HG02759 (cell line): Measurements from ENCODE around the gene MERTK.

ENCODE experiments used
- ATAC-seq: cut with Tn5 transposase; IDR thresholded peaks from one replicate; pipeline ENCODE4 v1.9.1; 2021; ENCODE audit warnings: mild to moderate bottlenecking, moderate library complexity; ENCODE audit not compliant: unreplicated experiment

The MERTK gene

GRCh38 chr2:112005406-112006075 lies 107.1 kb downstream of the MERTK start:
- no peak for ATAC-seq

- no peak for ATAC-seq
Observed at GRCh38 chr2:112006076-112006410, 107.6 kb downstream of the MERTK start.

- ATAC-seq = no peak
Observed at GRCh38 chr2:112007493-112007892, 109.1 kb downstream of the MERTK start.

GRCh38 chr2:112008910-112009485 lies 110.6 kb downstream of the MERTK start:
- no peak for ATAC-seq

GRCh38 chr2:112010751-112011150 lies 112.3 kb downstream of the MERTK start:
- no peak for ATAC-seq

GRCh38 chr2:112012556-112012955 lies 114.1 kb downstream of the MERTK start:
- no peak for ATAC-seq

GRCh38 chr2:112018846-112019245 lies 120.4 kb downstream of the MERTK start:
- no peak for ATAC-seq

GRCh38 chr2:112019569-112019982 lies 121.2 kb downstream of the MERTK start:
- no peak for ATAC-seq

GRCh38 chr2:112020561-112020960 lies 122.2 kb downstream of the MERTK start:
- no peak for ATAC-seq

GRCh38 chr2:112021290-112021689 lies 122.9 kb downstream of the MERTK start:
- ATAC-seq = no peak

- ATAC-seq = no peak
Observed at GRCh38 chr2:112021781-112022231, 123.4 kb downstream of the MERTK start.

GRCh38 chr2:112023707-112024106 lies 125.3 kb downstream of the MERTK start:
- no peak for ATAC-seq

GRCh38 chr2:112024231-112024630 lies 125.8 kb downstream of the MERTK start:
- no peak for ATAC-seq

GRCh38 chr2:112024896-112025491 lies 126.6 kb downstream of the MERTK start:
- no peak for ATAC-seq

GRCh38 chr2:112026509-112026908 lies 128.1 kb downstream of the MERTK start:
- ATAC-seq = no peak

- no peak for ATAC-seq
Observed at GRCh38 chr2:112027767-112028166, 129.4 kb downstream of the MERTK start.

GRCh38 chr2:112029164-112029563 lies 130.8 kb downstream of the MERTK start:
- no peak for ATAC-seq

GRCh38 chr2:112031473-112032223 lies 133.2 kb downstream of the MERTK start:
- no peak for ATAC-seq

- ATAC-seq = no peak
Observed at GRCh38 chr2:112032224-112032586, 133.8 kb downstream of the MERTK start.

GRCh38 chr2:112032689-112033465 lies 134.5 kb downstream of the MERTK start:
- no peak for ATAC-seq

- ATAC-seq = no peak
Observed at GRCh38 chr2:112033600-112033999, 135.2 kb downstream of the MERTK start.
